Endothelial cell of umbilical vein (primary cell): Measurements from ENCODE around the gene TPP1.

Experiments
- CTCF ChIP-seq, 2 donors: IDR thresholded peaks; 1 replicate in 1 of 2; 2 replicates in 1 of 2; pipeline ENCODE4 v1.5.1; 2011; ENCODE audit warnings: low read length in 2 of 2, mild to moderate bottlenecking in 2 of 2, moderate library complexity in 2 of 2, control low read depth in 1 of 2, inconsistent platforms in 1 of 2, low read depth in 1 of 2; ENCODE audit not compliant: insufficient read depth in 1 of 2; ENCODE audit errors: extremely low read depth in 1 of 2
- EZH2 ChIP-seq: IDR thresholded peaks from 2 replicates; pipeline ENCODE4 v1.6.1; 2012; ENCODE audit warnings: borderline replicate concordance, low read depth, mild to moderate bottlenecking, moderate library complexity, low read length, inconsistent platforms; ENCODE audit not compliant: severe bottlenecking
- JUN ChIP-seq: IDR thresholded peaks from 2 replicates; pipeline ENCODE4 v1.6.1; 2011; ENCODE audit warnings: borderline replicate concordance, low read depth; ENCODE audit not compliant: insufficient read length, insufficient read depth
- MAX ChIP-seq: IDR thresholded peaks from 2 replicates; pipeline ENCODE4 v1.6.1; 2011; ENCODE audit not compliant: insufficient read depth, insufficient read length
- MYC ChIP-seq: IDR thresholded peaks from one replicate; pipeline ENCODE4 v1.6.1; 2011; ENCODE audit warnings: mild to moderate bottlenecking, low read depth, low read length
- POLR2A ChIP-seq: IDR thresholded peaks from 2 replicates; pipeline ENCODE4 v1.6.1; 2012; ENCODE audit warnings: low read depth, mild to moderate bottlenecking, control low read depth, low read length
- POLR2AphosphoS5 ChIP-seq: IDR thresholded peaks from 2 replicates; pipeline ENCODE4 v1.6.1; 2012; ENCODE audit warnings: low read depth, mild to moderate bottlenecking, control low read depth, low read length, moderate library complexity; ENCODE audit not compliant: insufficient read depth

- TF ChIP-seq POLR2A, result peak; percentile 51
- peak; percentile 21 for TF ChIP-seq POLR2AphosphoS5
- peak in 1 of 2 donors; percentile 15 for TF ChIP-seq CTCF (IDR thresholded peaks at IDR 0.05; ENCODE audit: extremely low read depth in 1 of 2, insufficient read depth in 1 of 2, low read depth in 1 of 2, low read length in 2 of 2)
- no peak for TF ChIP-seq MYC
- TF ChIP-seq MAX, result no peak
- TF ChIP-seq EZH2, result no peak
- peak; percentile 71 for TF ChIP-seq JUN
These were observed 862 bp downstream of the TPP1 start for GRCh38 chr11:6618117-6619003.
